GM23338 (cell line): ENCODE measurements around the gene GPC6. TPM values are rescaled to one million over a fixed set of nuclear protein-coding genes. Genes with fewer than 3 reads are reported as not detected.

ENCODE experiments used
- ATAC-seq: fragments of 200-7000 bp; cut with Tn5 transposase; 3 replicates; pipeline ENCODE4 v1.9.1; 2020
- DNase-seq: peaks from one replicate; pipeline ENCODE4 v3.0.0-alpha.2; 2015; ENCODE audit warnings: low spot score
- H2AFZ ChIP-seq: fragments of 200-600 bp; sonication (generic); 2 replicates; pipeline ENCODE4 v1.8.0; 2016; ENCODE audit warnings: antibody characterized with exemption, mild to moderate bottlenecking, moderate library complexity
- H3F3A ChIP-seq: fragments of 200-600 bp; sonication (generic); replicated peaks from 2 replicates; pipeline ENCODE4 v1.8.0; 2017; ENCODE audit warnings: antibody characterized with exemption, mixed run types, low read depth
- H3K27ac ChIP-seq: fragments of 200-600 bp; sonication (generic); 2 replicates; pipeline ENCODE4 v1.6.1; 2016; ENCODE audit warnings: low read depth
- H3K27me3 ChIP-seq: fragments of 200-600 bp; sonication (generic); 2 replicates; pipeline ENCODE4 v1.8.0; 2016; ENCODE audit warnings: mild to moderate bottlenecking, mixed run types, moderate library complexity; ENCODE audit not compliant: insufficient read depth
- H3K36me3 ChIP-seq: fragments of 200-600 bp; sonication (generic); 2 replicates; pipeline ENCODE4 v1.8.0; 2016; ENCODE audit warnings: mild to moderate bottlenecking; ENCODE audit not compliant: insufficient read depth
- H3K4me1 ChIP-seq: fragments of 200-600 bp; sonication (generic); 2 replicates; pipeline ENCODE4 v1.8.0; 2016; ENCODE audit warnings: mild to moderate bottlenecking, moderate library complexity; ENCODE audit not compliant: insufficient read depth
- H3K4me2 ChIP-seq: fragments of 200-600 bp; sonication (generic); 2 replicates; pipeline ENCODE4 v1.7.1; 2017; ENCODE audit warnings: mixed run types
- H3K4me3 ChIP-seq: fragments of 200-600 bp; sonication (generic); 2 replicates; pipeline ENCODE4 v1.6.1; 2016; ENCODE audit warnings: mixed run types
- H3K79me2 ChIP-seq: fragments of 200-600 bp; sonication (generic); replicated peaks from 2 replicates; pipeline ENCODE4 v1.8.0; 2017; ENCODE audit warnings: mild to moderate bottlenecking; ENCODE audit not compliant: insufficient read depth
- H3K9me2 ChIP-seq: fragments of 200-600 bp; sonication (generic); 2 replicates; pipeline ENCODE4 v1.8.0; 2017; ENCODE audit not compliant: insufficient read depth
- H4K20me1 ChIP-seq: fragments of 200-600 bp; sonication (generic); replicated peaks from 2 replicates; pipeline ENCODE4 v1.8.0; 2017; ENCODE audit warnings: mild to moderate bottlenecking; ENCODE audit not compliant: insufficient read depth
- H3K27ac Mint-ChIP-seq: 2 replicates; pipeline ENCODE4 v1.8.0; 2020; ENCODE audit warnings: inconsistent platforms, mild to moderate bottlenecking, moderate library complexity, mixed read lengths
- H3K27me3 Mint-ChIP-seq: 3 replicates; pipeline ENCODE4 v1.8.0; 2022; ENCODE audit warnings: low read depth, mild to moderate bottlenecking, moderate library complexity, mixed read lengths, inconsistent platforms; ENCODE audit not compliant: insufficient read depth, poor library complexity
- H3K36me3 Mint-ChIP-seq: 3 replicates; pipeline ENCODE4 v1.8.0; 2021; ENCODE audit warnings: low read depth, mild to moderate bottlenecking, inconsistent platforms, moderate library complexity, mixed read lengths
- H3K4me1 Mint-ChIP-seq: 3 replicates; pipeline ENCODE4 v1.8.0; 2020; ENCODE audit warnings: mild to moderate bottlenecking, inconsistent platforms, mixed read lengths
- H3K4me3 Mint-ChIP-seq: 3 replicates; pipeline ENCODE4 v1.8.0; 2021; ENCODE audit warnings: moderate library complexity, mild to moderate bottlenecking, inconsistent platforms, mixed read lengths
- H3K9me3 Mint-ChIP-seq: 3 replicates; pipeline ENCODE4 v1.8.0; 2020; ENCODE audit warnings: moderate library complexity, mild to moderate bottlenecking, inconsistent platforms, mixed read lengths
- CREB1 ChIP-seq: fragments of 250-450 bp; sonication (Bioruptor Pico); IDR thresholded peaks from 2 replicates; pipeline ENCODE4 v1.5.0; 2020; ENCODE audit warnings: low read depth, mild to moderate bottlenecking, moderate library complexity
- CTCF ChIP-seq, 2 experiments: fragments of 200-600 bp in 1 of 2; sonication (generic) in 1 of 2; conservative IDR thresholded peaks; 2 replicates each; pipeline versions ENCODE4 v1.5.1 to v1.6.1; 2016 to 2017; ENCODE audit warnings: antibody characterized with exemption in 2 of 2, low read depth in 2 of 2, mild to moderate bottlenecking in 2 of 2, moderate library complexity in 1 of 2
- EZH2 ChIP-seq: fragments of 200-600 bp; sonication (generic); IDR thresholded peaks from one replicate; pipeline ENCODE4 v1.8.0; 2017; ENCODE audit warnings: antibody characterized with exemption, mild to moderate bottlenecking, low read depth; ENCODE audit not compliant: unreplicated experiment
- JUNB ChIP-seq: IDR thresholded peaks from one replicate; pipeline ENCODE4 v1.6.1; 2016; ENCODE audit warnings: antibody characterized with exemption; ENCODE audit not compliant: unreplicated experiment
- NANOG ChIP-seq: IDR thresholded peaks from 2 replicates; pipeline ENCODE4 v1.6.1; 2016; ENCODE audit warnings: antibody characterized with exemption, borderline replicate concordance
- POLR2AphosphoS5 ChIP-seq: IDR thresholded peaks from 2 replicates; pipeline ENCODE4 v1.6.1; 2016; ENCODE audit warnings: antibody characterized with exemption, low read depth
- REST ChIP-seq: IDR thresholded peaks from one replicate; pipeline ENCODE4 v1.6.1; 2018; ENCODE audit warnings: antibody characterized with exemption; ENCODE audit not compliant: unreplicated experiment
- STAT1 ChIP-seq: IDR thresholded peaks from one replicate; pipeline ENCODE4 v1.6.1; 2016; ENCODE audit warnings: antibody characterized with exemption; ENCODE audit not compliant: unreplicated experiment
- ZNF114 ChIP-seq: fragments of 250-450 bp; sonication (Bioruptor Pico); IDR thresholded peaks from 2 replicates; pipeline ENCODE4 v1.5.0; 2020; ENCODE audit warnings: mild to moderate bottlenecking, moderate library complexity
- ZNF331 ChIP-seq: fragments of 250-450 bp; sonication (Bioruptor Pico); IDR thresholded peaks from 2 replicates; pipeline ENCODE4 v1.5.0; 2020; ENCODE audit warnings: low read depth, mild to moderate bottlenecking, moderate library complexity
- polyA plus RNA-seq: library from polyadenylated mRNA; unstranded; fragments of >200 nt; fragmentation: Nextera tagmentation; extraction: Ambion mirVana; gene quantifications from 2 replicates; pipeline ENCODE4 v1.2.1, GENCODE V29; 2016
- total RNA-seq: library from RNA; depleted of rRNA; stranded (reverse); fragments of >200 nt; shearing (Covaris generic); gene quantifications from 2 replicates; pipeline ENCODE4 v1.2.3, GENCODE V29; 2014
- TF ChIP-seq, protein P1 (sequence below): IDR thresholded peaks from 2 replicates; pipeline ENCODE4 v1.6.1; 2016; ENCODE audit warnings: antibody characterized with exemption

The GPC6 gene
- total and polyA plus RNA-seq, 2 experiments from 2014 or later = 6.4 to 28.6 TPM

- no peak overlapping the region for H3K4me3 ChIP-seq
- Mint-ChIP-seq H3K36me3 (no peaks in the 10 kb centered on the region), H3K4me1 (no peaks in the 10 kb centered on the region), H3K27me3 (peaks cover 1% of the 10 kb centered on the region), H3K9me3 (no peaks in the 10 kb centered on the region), H3K4me3 (no peak overlapping the region), H3K27ac (no peak overlapping the region)
- H3F3A ChIP-seq = no peaks in the 10 kb centered on the region
- DNase-seq = no peak
- H3K79me2 ChIP-seq = no peaks in the 10 kb centered on the region
- no peak for ATAC-seq
- H3K4me2 ChIP-seq = no peak overlapping the region
- no peak overlapping the region for H2AFZ ChIP-seq
- no peaks in the 10 kb centered on the region for H3K27me3 ChIP-seq
- H4K20me1 ChIP-seq = no peaks in the 10 kb centered on the region
- TF ChIP-seq CTCF (conservative IDR thresholded peaks at IDR 0.05; ENCODE audit: low read depth in 2 of 2) = no peak
- no peak overlapping the region for H3K27ac ChIP-seq
- H3K36me3 ChIP-seq = no peaks in the 10 kb centered on the region
- H3K4me1 ChIP-seq = no peaks in the 10 kb centered on the region
- no peaks in the 10 kb centered on the region for H3K9me2 ChIP-seq
Observed at GRCh38 chr13:93784191-93784590, 557.6 kb downstream of the GPC6 start.

DNA sequence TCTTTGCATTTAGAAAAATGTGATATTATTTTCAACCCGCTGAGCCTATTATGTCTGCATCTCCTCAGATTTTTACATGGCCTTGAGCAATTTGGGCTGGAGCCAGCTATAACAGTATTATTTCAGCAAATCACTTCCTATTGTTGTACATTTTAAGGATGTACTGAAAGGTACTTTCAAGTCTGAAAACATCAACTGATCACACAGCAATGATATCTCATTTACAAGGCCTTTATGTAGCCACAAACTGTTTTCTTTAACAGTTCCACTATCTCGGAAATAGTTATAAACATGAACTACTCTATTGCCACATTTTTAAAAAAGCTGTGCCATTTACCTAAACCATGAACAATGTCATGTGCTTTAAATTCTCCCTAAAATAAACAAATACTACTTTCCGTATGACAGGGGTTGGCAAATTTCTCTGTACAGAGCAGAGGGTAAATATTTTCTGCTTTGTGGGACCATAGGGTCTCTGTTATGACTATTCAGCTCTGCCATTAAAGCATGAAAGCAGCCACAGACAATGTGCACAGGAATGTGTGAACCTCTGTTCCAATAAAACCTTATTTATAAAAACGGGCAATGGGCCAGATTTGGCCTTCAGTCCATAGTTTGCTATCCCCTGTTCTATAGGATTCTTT lies 560.4 kb downstream of the GPC6 start:
- H3K9me3 Mint-ChIP-seq = no peaks in the 10 kb centered on the region
- TF ChIP-seq CREB1 (CRISPR knock-in tag) (no peak), ZNF114 (no peak), NANOG (no peak), POLR2AphosphoS5 (no peak)
- H3K27me3 Mint-ChIP-seq = peaks cover 1% of the 10 kb centered on the region
- no peak overlapping the region for H3K4me3 ChIP-seq
- no peaks in the 10 kb centered on the region for H3K9me2 ChIP-seq
- no peaks in the 10 kb centered on the region for H4K20me1 ChIP-seq
- ATAC-seq = no peak
- no peaks in the 10 kb centered on the region for H3K27me3 ChIP-seq
- H3K36me3 ChIP-seq = no peaks in the 10 kb centered on the region
- no peak overlapping the region for H3K27ac Mint-ChIP-seq
- H3F3A ChIP-seq = no peaks in the 10 kb centered on the region
- H2AFZ ChIP-seq = no peak overlapping the region
- H3K4me2 ChIP-seq = no peak overlapping the region
- H3K27ac ChIP-seq = no peak overlapping the region
- no peaks in the 10 kb centered on the region for H3K36me3 Mint-ChIP-seq
- no peak overlapping the region for H3K4me3 Mint-ChIP-seq
- H3K79me2 ChIP-seq = no peaks in the 10 kb centered on the region
- H3K4me1 Mint-ChIP-seq = 0 out of 3 replicates have a peak, but pooled peaks cover 2% of the 10 kb centered on the region
- DNase-seq = no peak
- H3K4me1 ChIP-seq = 0 out of 2 replicates have a peak, but pooled peaks cover 6% of the 10 kb centered on the region

- 0 out of 2 replicates have a peak, but pooled peaks cover 7% of the 10 kb centered on the region for H3K4me1 ChIP-seq
- Mint-ChIP-seq H3K4me3 (no peak overlapping the region), H3K27ac (no peak overlapping the region), H3K4me1 (0 out of 3 replicates have a peak, but pooled peaks cover 2% of the 10 kb centered on the region), H3K36me3 (no peaks in the 10 kb centered on the region), H3K27me3 (peaks cover 1% of the 10 kb centered on the region), H3K9me3 (no peaks in the 10 kb centered on the region)
- no peaks in the 10 kb centered on the region for H3F3A ChIP-seq
- H3K27ac ChIP-seq = no peak overlapping the region
- H3K79me2 ChIP-seq = no peaks in the 10 kb centered on the region
- no peak overlapping the region for H3K4me2 ChIP-seq
- H3K27me3 ChIP-seq = no peaks in the 10 kb centered on the region
- DNase-seq (no peak), ATAC-seq (no peak)
- H3K9me2 ChIP-seq = no peaks in the 10 kb centered on the region
- no peak overlapping the region for H3K4me3 ChIP-seq
- no peaks in the 10 kb centered on the region for H4K20me1 ChIP-seq
- H2AFZ ChIP-seq = no peak overlapping the region
- H3K36me3 ChIP-seq = no peaks in the 10 kb centered on the region
- TF ChIP-seq STAT1 (no peak), ZNF331 (no peak), JUNB (no peak), CTCF (conservative IDR thresholded peaks at IDR 0.05; ENCODE audit: low read depth in 2 of 2) (no peak), REST (no peak), EZH2 (no peak), CREB1 (CRISPR knock-in tag) (no peak), POLR2AphosphoS5 (no peak)
- TF ChIP-seq, protein P1, sequence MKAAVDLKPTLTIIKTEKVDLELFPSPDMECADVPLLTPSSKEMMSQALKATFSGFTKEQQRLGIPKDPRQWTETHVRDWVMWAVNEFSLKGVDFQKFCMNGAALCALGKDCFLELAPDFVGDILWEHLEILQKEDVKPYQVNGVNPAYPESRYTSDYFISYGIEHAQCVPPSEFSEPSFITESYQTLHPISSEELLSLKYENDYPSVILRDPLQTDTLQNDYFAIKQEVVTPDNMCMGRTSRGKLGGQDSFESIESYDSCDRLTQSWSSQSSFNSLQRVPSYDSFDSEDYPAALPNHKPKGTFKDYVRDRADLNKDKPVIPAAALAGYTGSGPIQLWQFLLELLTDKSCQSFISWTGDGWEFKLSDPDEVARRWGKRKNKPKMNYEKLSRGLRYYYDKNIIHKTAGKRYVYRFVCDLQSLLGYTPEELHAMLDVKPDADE = no peak
Observed at GRCh38 chr13:93788456-93788855, 561.8 kb downstream of the GPC6 start.
